AG04450 (cell line): Measurements from ENCODE around the gene CDC42EP3. TPM values are rescaled to one million over a fixed set of nuclear protein-coding genes. Genes with fewer than 3 reads are reported as not detected.

Experiments used
- CTCF ChIA-PET: fragments of 300-600, 350-600 bp; formaldehyde crosslinking; extraction: SDS; loops from one replicate; lab custom pipeline; 2022; ENCODE audit warnings: antibody characterized with exemption, inconsistent platforms; lab: Charles Lee
- POLR2A ChIA-PET: fragments of 350-600 bp; formaldehyde crosslinking; extraction: SDS; loops from one replicate; lab custom pipeline; 2021; ENCODE audit warnings: antibody characterized with exemption, inconsistent platforms; lab: Yijun Ruan, JAX
- DNase-seq: peaks from one replicate; pipeline ENCODE4 v3.0.0-alpha.2; 2011; ENCODE audit warnings: low read depth, low spot score
- H3K27ac ChIP-seq: one replicate; pipeline ENCODE4 v1.5.1; 2012; ENCODE audit warnings: low read depth, low read length, control low read depth
- H3K27me3 ChIP-seq: one replicate; pipeline ENCODE4 v1.6.0; 2012; ENCODE audit warnings: low read length; ENCODE audit not compliant: control insufficient read depth, insufficient read depth
- H3K4me3 ChIP-seq: 2 replicates; pipeline ENCODE4 v1.5.1; 2011; ENCODE audit warnings: mild to moderate bottlenecking, low read depth, low read length, control low read depth
- H3K9me3 ChIP-seq: 2 replicates; pipeline ENCODE4 v1.5.1; 2012; ENCODE audit warnings: low read length; ENCODE audit not compliant: control insufficient read depth, insufficient read depth
- polyA plus RNA-seq: library from polyadenylated mRNA; depleted of rRNA; stranded (reverse); fragments of >200 nt; gene quantifications from 2 replicates; pipeline ENCODE4 v1.2.3, GENCODE V29; 2011
- TF ChIP-seq, protein P1 (sequence below): IDR thresholded peaks from 2 replicates; pipeline ENCODE4 v1.5.1; 2011; ENCODE audit warnings: low read depth, low read length, control low read depth, inconsistent platforms

The CDC42EP3 gene
- polyA plus RNA-seq, 1 experiment, result 245 TPM

DNA sequence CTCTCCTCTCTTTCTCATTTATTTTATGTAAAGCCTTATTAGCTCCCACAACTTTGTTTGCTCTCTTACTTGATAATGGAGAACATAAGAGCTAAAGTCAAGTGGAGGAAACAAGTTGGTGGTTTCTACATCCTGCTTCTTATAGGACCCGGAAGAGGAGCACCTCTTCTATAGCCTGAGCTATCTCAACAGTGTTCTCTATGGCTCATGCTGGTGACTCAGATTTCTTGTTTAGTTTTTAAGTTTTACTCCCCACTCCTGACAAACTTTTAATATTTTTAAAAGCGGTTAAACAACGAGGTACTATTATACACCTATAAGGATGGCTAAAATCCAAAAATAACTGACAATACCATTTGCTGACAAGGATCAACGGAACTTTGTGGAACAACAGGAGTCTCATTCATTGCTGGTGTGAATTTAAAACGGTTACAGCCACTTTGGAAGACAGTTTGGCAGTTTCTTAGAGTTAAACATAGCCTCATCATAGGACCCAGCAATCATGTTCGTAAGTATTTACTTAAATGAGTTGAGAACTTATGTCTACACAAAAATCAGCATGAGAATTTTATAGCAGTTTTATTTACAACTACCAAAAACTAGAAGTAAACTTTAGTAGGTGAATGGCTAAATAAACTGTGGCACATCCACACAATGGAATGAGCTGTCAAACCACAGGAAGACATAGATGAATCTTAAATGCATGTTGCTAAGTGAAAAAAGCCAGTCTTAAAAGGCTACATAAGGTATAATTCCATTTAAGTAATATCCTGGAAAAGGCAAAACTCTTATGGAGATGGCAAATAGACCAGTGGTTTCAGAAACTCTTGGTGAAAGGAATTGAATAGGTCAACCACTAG lies 12.7 kb upstream of the CDC42EP3 start:
- no peak for DNase-seq
- no peaks in the 10 kb centered on the region for H3K27me3 ChIP-seq
- no peak overlapping the region for H3K27ac ChIP-seq
- TF ChIP-seq, protein P1, sequence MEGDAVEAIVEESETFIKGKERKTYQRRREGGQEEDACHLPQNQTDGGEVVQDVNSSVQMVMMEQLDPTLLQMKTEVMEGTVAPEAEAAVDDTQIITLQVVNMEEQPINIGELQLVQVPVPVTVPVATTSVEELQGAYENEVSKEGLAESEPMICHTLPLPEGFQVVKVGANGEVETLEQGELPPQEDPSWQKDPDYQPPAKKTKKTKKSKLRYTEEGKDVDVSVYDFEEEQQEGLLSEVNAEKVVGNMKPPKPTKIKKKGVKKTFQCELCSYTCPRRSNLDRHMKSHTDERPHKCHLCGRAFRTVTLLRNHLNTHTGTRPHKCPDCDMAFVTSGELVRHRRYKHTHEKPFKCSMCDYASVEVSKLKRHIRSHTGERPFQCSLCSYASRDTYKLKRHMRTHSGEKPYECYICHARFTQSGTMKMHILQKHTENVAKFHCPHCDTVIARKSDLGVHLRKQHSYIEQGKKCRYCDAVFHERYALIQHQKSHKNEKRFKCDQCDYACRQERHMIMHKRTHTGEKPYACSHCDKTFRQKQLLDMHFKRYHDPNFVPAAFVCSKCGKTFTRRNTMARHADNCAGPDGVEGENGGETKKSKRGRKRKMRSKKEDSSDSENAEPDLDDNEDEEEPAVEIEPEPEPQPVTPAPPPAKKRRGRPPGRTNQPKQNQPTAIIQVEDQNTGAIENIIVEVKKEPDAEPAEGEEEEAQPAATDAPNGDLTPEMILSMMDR, result no peak
- ChIA-PET POLR2A (no interaction called here), CTCF (no interaction called here)
- no peak overlapping the region for H3K4me3 ChIP-seq
- H3K9me3 ChIP-seq, result no peaks in the 10 kb centered on the region

DNA sequence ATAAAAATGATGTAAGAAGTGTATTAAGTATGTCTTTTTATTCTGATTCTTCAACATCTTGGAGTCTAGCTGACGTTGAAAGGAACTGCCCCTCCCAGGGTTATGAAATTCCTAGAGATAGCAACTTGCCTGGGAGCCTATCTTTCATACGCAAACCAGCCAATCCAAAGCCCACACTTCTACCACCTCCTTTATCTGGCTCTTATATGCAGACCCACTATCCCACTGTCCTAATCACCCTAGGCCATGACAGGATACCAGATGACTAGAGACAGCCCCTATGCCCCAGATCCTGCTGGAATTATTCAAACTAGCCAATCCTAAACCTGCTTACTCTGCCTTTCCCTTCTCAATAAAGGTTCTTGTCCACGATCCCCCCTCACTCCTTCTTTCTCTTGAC lies 11.8 kb upstream of the CDC42EP3 start:
- POLR2A ChIA-PET, result no interaction called here
- H3K4me3 ChIP-seq, result no peak overlapping the region
- no peaks in the 10 kb centered on the region for H3K27me3 ChIP-seq
- H3K27ac ChIP-seq, result no peak overlapping the region
- no peak for DNase-seq
- CTCF ChIA-PET, result no interaction called here
- no peaks in the 10 kb centered on the region for H3K9me3 ChIP-seq
- TF ChIP-seq, protein P1, result no peak

DNA sequence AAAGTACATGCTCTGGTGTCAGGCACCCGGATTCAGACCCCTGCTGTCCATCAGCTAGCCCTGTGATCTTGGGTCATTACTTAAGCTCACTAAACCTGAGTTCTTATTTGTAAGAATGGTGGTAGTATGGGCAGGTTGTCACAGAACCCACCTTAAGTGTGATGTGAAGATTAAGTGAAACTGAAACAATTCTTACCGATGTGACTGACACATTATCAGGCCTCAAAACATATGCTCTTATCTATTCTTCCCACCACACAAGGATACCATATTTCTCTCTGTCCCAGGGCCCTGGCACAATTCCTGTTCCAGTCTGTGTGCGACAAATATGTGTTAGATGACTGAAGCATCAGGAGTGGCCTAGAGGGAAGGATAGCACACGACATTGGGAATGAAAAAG lies 11.0 kb upstream of the CDC42EP3 start:
- TF ChIP-seq, protein P1, result no peak
- Histone ChIP-seq H3K27ac (no peak overlapping the region), H3K9me3 (no peaks in the 10 kb centered on the region), H3K4me3 (no peak overlapping the region), H3K27me3 (no peaks in the 10 kb centered on the region)
- no peak for DNase-seq
- CTCF ChIA-PET, result no interaction called here
- POLR2A ChIA-PET, result no interaction called here

DNA sequence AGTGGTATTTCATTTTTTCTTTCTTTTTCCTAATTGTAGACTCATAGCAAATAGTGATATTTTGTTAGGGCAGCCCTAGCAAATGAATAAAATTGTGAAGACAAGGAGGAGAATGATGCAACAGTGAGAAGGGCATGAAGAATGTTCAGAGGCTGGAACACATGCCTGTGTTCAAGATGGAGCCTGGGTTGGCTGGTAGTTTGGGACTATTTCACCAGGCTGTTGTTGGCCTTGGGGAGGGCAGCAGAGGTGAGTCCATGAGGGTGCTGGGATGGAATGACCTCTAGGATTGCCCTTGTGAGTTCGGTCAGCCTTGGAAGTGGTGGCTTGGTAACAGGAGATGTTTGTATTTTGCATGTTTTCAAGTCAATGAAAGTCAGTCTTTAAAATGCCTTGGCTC lies 10.1 kb upstream of the CDC42EP3 start:
- ChIA-PET POLR2A (no interaction called here), CTCF (no interaction called here)
- TF ChIP-seq, protein P1, result no peak
- Histone ChIP-seq H3K9me3 (no peaks in the 10 kb centered on the region), H3K4me3 (no peak overlapping the region), H3K27ac (no peak overlapping the region), H3K27me3 (no peaks in the 10 kb centered on the region)
- DNase-seq, result no peak

DNA sequence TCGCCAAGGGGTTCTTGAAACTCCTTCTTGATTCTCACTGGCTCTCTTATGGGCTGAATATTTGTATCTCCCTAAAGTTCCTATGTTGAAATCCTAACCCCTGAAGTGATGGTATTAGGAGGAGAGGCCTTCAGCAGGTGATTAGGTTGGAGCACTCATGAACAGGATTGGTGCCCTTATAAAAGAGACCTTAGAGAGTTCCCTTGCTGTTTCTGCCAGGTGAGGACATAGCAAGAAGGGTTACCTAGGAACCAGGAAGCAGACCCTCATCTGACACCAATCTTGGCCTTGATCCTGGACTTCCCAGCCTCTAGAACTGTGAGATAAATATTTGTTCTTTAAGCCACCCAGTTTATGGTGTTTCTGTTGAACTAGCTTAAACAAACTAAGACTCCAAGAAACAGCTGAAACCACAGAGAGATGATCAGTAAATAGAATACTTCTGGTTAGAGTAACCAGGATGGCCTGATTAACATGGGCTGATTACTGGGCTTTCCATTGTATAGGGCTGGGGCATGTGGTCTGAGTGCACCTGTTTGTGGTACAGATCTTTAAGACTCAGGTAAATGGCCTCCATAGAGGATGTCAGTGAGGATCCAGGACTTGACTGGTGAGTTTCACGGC lies 7.7 kb upstream of the CDC42EP3 start:
- ChIA-PET CTCF (interaction anchor here (0.6 kb wide), 1 partner anchor 289 kb away, joined by 3 read pairs; no protein-coding TSS in a partner anchor), POLR2A (no interaction called here)
- TF ChIP-seq, protein P1, result no peak
- no peak for DNase-seq
- Histone ChIP-seq H3K27ac (no peak overlapping the region), H3K9me3 (no peaks in the 10 kb centered on the region), H3K4me3 (no peak overlapping the region), H3K27me3 (no peaks in the 10 kb centered on the region)
